Measurements from ENCODE around the gene RCN1. TPM values are rescaled to one million over a fixed set of nuclear protein-coding genes. Genes with fewer than 3 reads are reported as not detected.

RCN1 gene
- total RNA-seq, 1 donor from 2014 or later: 246 TPM

GRCh38 chr11:32071811-32072210, 19.1 kb upstream of the RCN1 start:
- H3K27ac Mint-ChIP-seq: no peak overlapping the region
- no peaks in the 10 kb centered on the region for H3K9me3 Mint-ChIP-seq
- H3K36me3 ChIP-seq: no peaks in the 10 kb centered on the region
- no peaks in the 10 kb centered on the region for H3K9me3 ChIP-seq (ENCODE audit: low read depth)
- H3K79me2 ChIP-seq (ENCODE audit: low read depth): no peaks in the 10 kb centered on the region
- no peaks in the 10 kb centered on the region for H3K27me3 ChIP-seq
- peak overlapping the region; percentile 23 for H3K27ac ChIP-seq
- peaks cover 45% of the 10 kb centered on the region for H3K4me1 Mint-ChIP-seq
- no peak overlapping the region for H3K4me3 ChIP-seq
- peak; percentile 58 for DNase-seq (ENCODE audit: low spot score)
- H3K4me1 ChIP-seq: peaks cover 39% of the 10 kb centered on the region
- TF ChIP-seq EZH2 (IDR thresholded peaks at IDR 0.05) (no peak), EZH2phosphoT487 (IDR thresholded peaks at IDR 0.05) (no peak)
- TF ChIP-seq, protein P1, sequence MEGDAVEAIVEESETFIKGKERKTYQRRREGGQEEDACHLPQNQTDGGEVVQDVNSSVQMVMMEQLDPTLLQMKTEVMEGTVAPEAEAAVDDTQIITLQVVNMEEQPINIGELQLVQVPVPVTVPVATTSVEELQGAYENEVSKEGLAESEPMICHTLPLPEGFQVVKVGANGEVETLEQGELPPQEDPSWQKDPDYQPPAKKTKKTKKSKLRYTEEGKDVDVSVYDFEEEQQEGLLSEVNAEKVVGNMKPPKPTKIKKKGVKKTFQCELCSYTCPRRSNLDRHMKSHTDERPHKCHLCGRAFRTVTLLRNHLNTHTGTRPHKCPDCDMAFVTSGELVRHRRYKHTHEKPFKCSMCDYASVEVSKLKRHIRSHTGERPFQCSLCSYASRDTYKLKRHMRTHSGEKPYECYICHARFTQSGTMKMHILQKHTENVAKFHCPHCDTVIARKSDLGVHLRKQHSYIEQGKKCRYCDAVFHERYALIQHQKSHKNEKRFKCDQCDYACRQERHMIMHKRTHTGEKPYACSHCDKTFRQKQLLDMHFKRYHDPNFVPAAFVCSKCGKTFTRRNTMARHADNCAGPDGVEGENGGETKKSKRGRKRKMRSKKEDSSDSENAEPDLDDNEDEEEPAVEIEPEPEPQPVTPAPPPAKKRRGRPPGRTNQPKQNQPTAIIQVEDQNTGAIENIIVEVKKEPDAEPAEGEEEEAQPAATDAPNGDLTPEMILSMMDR (IDR thresholded peaks at IDR 0.05): peak; percentile 58
- peaks cover 25% of the 10 kb centered on the region for H3F3A ChIP-seq (ENCODE audit: low read depth)
- peaks cover 2% of the 10 kb centered on the region for H3K27me3 Mint-ChIP-seq (ENCODE audit: insufficient read depth, low read depth)
- peak overlapping the region; percentile 52 for H2AFZ ChIP-seq (replicated peaks)
- H3K9ac ChIP-seq: no peak overlapping the region
- no peak overlapping the region for H3K4me3 Mint-ChIP-seq
- H3K36me3 Mint-ChIP-seq: no peaks in the 10 kb centered on the region
- no peaks in the 10 kb centered on the region for H4K20me1 ChIP-seq (ENCODE audit: low read depth)
- H3K4me2 ChIP-seq: peak overlapping the region; percentile 25

- Mint-ChIP-seq H3K4me3 (peak overlapping the region; percentile 61), H3K27ac (peak overlapping the region; percentile 34), H3K27me3 (ENCODE audit: insufficient read depth, low read depth) (peaks cover 2% of the 10 kb centered on the region), H3K36me3 (no peaks in the 10 kb centered on the region), H3K4me1 (peaks cover 45% of the 10 kb centered on the region), H3K9me3 (no peaks in the 10 kb centered on the region)
- Histone ChIP-seq H3K9ac (no peak overlapping the region), H3K27me3 (no peaks in the 10 kb centered on the region), H3K27ac (peak overlapping the region; percentile 66), H2AFZ (replicated peaks) (peak overlapping the region; percentile 52), H3K4me3 (no peak overlapping the region), H3K36me3 (no peaks in the 10 kb centered on the region), H3F3A (ENCODE audit: low read depth) (peaks cover 25% of the 10 kb centered on the region), H3K4me1 (peaks cover 39% of the 10 kb centered on the region), H4K20me1 (ENCODE audit: low read depth) (no peaks in the 10 kb centered on the region), H3K79me2 (ENCODE audit: low read depth) (no peaks in the 10 kb centered on the region), H3K9me3 (ENCODE audit: low read depth) (no peaks in the 10 kb centered on the region), H3K4me2 (peak overlapping the region; percentile 53)
- DNase-seq (ENCODE audit: low spot score): peak; percentile 87
- TF ChIP-seq, protein P1 (IDR thresholded peaks at IDR 0.05): no peak
These were observed 17.8 kb upstream of the RCN1 start for GRCh38 chr11:32072872-32073643.

DNA sequence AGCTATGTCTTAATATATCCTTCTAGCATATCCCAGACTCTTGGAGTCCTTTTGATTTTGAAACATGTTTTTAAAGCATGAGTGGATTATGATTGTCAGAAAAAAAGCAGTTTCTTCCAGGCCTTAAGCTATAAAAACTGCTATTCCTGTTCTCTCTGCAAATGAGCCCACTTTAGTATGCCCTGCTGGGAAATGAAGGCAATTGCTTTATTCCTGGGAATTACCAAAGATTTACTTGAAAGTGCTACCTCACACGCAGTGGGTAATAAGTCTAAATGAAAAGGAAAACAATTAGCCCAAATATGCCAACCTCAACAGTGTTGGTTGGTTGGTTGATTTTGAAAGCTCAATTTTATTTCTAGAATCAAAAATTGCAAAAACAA, 17.2 kb upstream of the RCN1 start:
- Histone ChIP-seq H3F3A (ENCODE audit: low read depth) (peaks cover 25% of the 10 kb centered on the region), H4K20me1 (ENCODE audit: low read depth) (no peaks in the 10 kb centered on the region), H3K4me3 (no peak overlapping the region), H3K4me2 (peak overlapping the region; percentile 53), H3K36me3 (no peaks in the 10 kb centered on the region), H3K9ac (no peak overlapping the region), H3K4me1 (peaks cover 39% of the 10 kb centered on the region), H3K27me3 (no peaks in the 10 kb centered on the region), H3K9me3 (ENCODE audit: low read depth) (no peaks in the 10 kb centered on the region), H3K27ac (peak overlapping the region; percentile 66), H2AFZ (replicated peaks) (no peak overlapping the region), H3K79me2 (ENCODE audit: low read depth) (no peaks in the 10 kb centered on the region)
- H3K4me1 Mint-ChIP-seq: peaks cover 45% of the 10 kb centered on the region
- TF ChIP-seq, protein P1 (IDR thresholded peaks at IDR 0.05): no peak
- no peak for TF ChIP-seq EZH2phosphoT487 (IDR thresholded peaks at IDR 0.05)
- TF ChIP-seq EZH2 (IDR thresholded peaks at IDR 0.05): no peak
- H3K4me3 Mint-ChIP-seq: peak overlapping the region; percentile 61
- H3K36me3 Mint-ChIP-seq: no peaks in the 10 kb centered on the region
- H3K9me3 Mint-ChIP-seq: no peaks in the 10 kb centered on the region
- no peak for DNase-seq (ENCODE audit: low spot score)
- H3K27ac Mint-ChIP-seq: no peak overlapping the region
- peaks cover 2% of the 10 kb centered on the region for H3K27me3 Mint-ChIP-seq (ENCODE audit: insufficient read depth, low read depth)

Data from neural progenitor cell (in vitro differentiated cells).